ENCODE measurements around the gene IFT172.

Gene IFT172

DNA sequence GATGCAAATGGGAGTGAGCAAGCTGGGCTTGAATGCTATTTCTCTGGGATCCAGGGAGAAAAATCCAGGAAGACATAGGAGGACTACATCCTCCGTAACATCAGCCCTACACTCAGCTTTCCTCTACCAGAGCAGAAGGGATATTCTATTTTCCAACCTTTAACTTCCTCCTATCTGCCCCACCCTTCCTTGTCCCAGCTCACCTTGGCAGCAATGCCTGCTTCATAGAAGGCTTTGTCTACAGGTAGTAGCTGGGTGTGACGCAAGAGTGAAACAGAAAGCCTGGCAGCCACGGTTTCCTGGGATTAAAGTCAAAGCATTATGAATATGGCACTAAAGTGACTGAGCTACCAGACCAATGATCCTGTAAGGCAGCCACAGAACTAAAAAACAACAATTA lies 43.5 kb downstream of the IFT172 start:
- no peaks in the 10 kb centered on the region for H3K9me2 ChIP-seq (replicated peaks; ENCODE audit: control insufficient read depth, low read length)
- no peak overlapping the region for H3K4me3 ChIP-seq (ENCODE audit: low read length)
- H3K9me3 ChIP-seq (ENCODE audit: control insufficient read depth, insufficient read depth, low read length), result no peaks in the 10 kb centered on the region

DNA sequence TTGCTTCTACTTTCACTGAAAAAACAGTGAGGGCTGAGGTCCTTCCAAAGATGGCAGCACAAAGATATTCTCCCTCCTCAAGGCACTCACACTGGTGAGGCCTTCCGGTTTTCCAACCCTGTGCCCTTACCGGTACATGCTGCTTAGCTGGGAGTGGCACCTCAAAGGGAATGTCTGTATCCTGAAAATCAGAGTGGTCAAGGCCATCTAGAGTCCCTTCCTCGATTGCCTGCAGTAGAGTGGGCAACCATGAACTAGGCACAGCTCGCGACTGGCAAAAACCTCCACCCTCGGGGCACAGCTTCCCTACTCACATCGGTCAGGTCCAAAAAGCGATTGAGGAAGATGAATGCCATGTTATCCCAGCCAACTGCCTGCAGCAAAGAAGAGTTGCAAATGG lies 43.9 kb downstream of the IFT172 start:
- H3K9me2 ChIP-seq (replicated peaks; ENCODE audit: control insufficient read depth, low read length), result no peaks in the 10 kb centered on the region
- TF ChIP-seq, protein P1, sequence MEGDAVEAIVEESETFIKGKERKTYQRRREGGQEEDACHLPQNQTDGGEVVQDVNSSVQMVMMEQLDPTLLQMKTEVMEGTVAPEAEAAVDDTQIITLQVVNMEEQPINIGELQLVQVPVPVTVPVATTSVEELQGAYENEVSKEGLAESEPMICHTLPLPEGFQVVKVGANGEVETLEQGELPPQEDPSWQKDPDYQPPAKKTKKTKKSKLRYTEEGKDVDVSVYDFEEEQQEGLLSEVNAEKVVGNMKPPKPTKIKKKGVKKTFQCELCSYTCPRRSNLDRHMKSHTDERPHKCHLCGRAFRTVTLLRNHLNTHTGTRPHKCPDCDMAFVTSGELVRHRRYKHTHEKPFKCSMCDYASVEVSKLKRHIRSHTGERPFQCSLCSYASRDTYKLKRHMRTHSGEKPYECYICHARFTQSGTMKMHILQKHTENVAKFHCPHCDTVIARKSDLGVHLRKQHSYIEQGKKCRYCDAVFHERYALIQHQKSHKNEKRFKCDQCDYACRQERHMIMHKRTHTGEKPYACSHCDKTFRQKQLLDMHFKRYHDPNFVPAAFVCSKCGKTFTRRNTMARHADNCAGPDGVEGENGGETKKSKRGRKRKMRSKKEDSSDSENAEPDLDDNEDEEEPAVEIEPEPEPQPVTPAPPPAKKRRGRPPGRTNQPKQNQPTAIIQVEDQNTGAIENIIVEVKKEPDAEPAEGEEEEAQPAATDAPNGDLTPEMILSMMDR (IDR thresholded peaks at IDR 0.05; ENCODE audit: low read depth, low read length, poor library complexity, severe bottlenecking), result no peak
- no peak for TF ChIP-seq EZH2phosphoT487 (IDR thresholded peaks at IDR 0.05; ENCODE audit: borderline replicate concordance, low read length)
- H3K27me3 ChIP-seq (ENCODE audit: control insufficient read depth, low read length), result no peaks in the 10 kb centered on the region
- no peaks in the 10 kb centered on the region for H3F3A ChIP-seq (ENCODE audit: control insufficient read depth, insufficient read depth)
- no peaks in the 10 kb centered on the region for H4K20me1 ChIP-seq (ENCODE audit: control insufficient read depth, insufficient read depth, low read depth, low read length)
- H3K4me3 ChIP-seq (ENCODE audit: low read length), result no peak overlapping the region
- no peak overlapping the region for H3K27ac ChIP-seq (ENCODE audit: low read depth, low read length)
- H3K4me2 ChIP-seq (ENCODE audit: low read length), result no peak overlapping the region
- H3K36me3 ChIP-seq (ENCODE audit: control insufficient read depth, low read length), result peaks cover 13% of the 10 kb centered on the region
- H3K9me3 ChIP-seq (ENCODE audit: control insufficient read depth, insufficient read depth, low read length), result no peaks in the 10 kb centered on the region
- no peaks in the 10 kb centered on the region for H3K4me1 ChIP-seq (ENCODE audit: control insufficient read depth, low read length)
- no peaks in the 10 kb centered on the region for H3K79me2 ChIP-seq (ENCODE audit: control insufficient read depth, low read length)

More for the DNA sequence above, 43.5 kb downstream of the IFT172 start:
- no peaks in the 10 kb centered on the region for H4K20me1 ChIP-seq (ENCODE audit: control insufficient read depth, insufficient read depth, low read depth, low read length)
- no peaks in the 10 kb centered on the region for H3K4me1 ChIP-seq (ENCODE audit: control insufficient read depth, low read length)
- no peaks in the 10 kb centered on the region for H3K27me3 ChIP-seq (ENCODE audit: control insufficient read depth, low read length)
- no peak overlapping the region for H3K4me2 ChIP-seq (ENCODE audit: low read length)
- peaks cover 9% of the 10 kb centered on the region for H3K36me3 ChIP-seq (ENCODE audit: control insufficient read depth, low read length)
- no peaks in the 10 kb centered on the region for H3K79me2 ChIP-seq (ENCODE audit: control insufficient read depth, low read length)
- TF ChIP-seq, protein P1 (IDR thresholded peaks at IDR 0.05; ENCODE audit: low read depth, low read length, poor library complexity, severe bottlenecking), result no peak
- no peak for TF ChIP-seq EZH2phosphoT487 (IDR thresholded peaks at IDR 0.05; ENCODE audit: borderline replicate concordance, low read length)
- no peaks in the 10 kb centered on the region for H3F3A ChIP-seq (ENCODE audit: control insufficient read depth, insufficient read depth)
- H3K27ac ChIP-seq (ENCODE audit: low read depth, low read length), result no peak overlapping the region

DNA sequence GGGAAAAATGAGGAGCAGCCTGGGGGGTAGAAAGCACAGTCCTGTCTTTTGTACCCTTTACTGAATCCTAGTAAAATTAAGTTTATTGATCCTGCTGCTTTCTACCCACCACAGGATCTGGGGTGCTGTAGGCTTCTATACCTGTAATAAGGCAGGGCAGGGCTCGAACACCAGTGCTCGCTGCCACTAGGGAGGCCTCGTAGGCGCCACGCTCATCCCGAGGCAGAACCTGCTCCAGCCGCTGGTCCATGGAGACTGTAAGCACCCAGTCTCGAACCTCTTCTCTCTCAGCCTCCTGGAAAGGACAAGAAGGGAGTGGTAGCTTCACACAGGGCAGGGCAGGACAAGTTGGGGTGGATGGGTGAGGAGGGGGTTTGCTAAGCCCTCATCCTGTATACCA lies 44.4 kb downstream of the IFT172 start:
- Histone ChIP-seq H3K79me2 (ENCODE audit: control insufficient read depth, low read length) (no peaks in the 10 kb centered on the region), H4K20me1 (ENCODE audit: control insufficient read depth, insufficient read depth, low read depth, low read length) (no peaks in the 10 kb centered on the region), H3K4me2 (ENCODE audit: low read length) (no peak overlapping the region), H3K4me3 (ENCODE audit: low read length) (no peak overlapping the region), H3K4me1 (ENCODE audit: control insufficient read depth, low read length) (no peaks in the 10 kb centered on the region), H3K36me3 (ENCODE audit: control insufficient read depth, low read length) (peaks cover 18% of the 10 kb centered on the region), H3K9me3 (ENCODE audit: control insufficient read depth, insufficient read depth, low read length) (no peaks in the 10 kb centered on the region), H3K9me2 (replicated peaks; ENCODE audit: control insufficient read depth, low read length) (no peaks in the 10 kb centered on the region), H3K27ac (ENCODE audit: low read depth, low read length) (no peak overlapping the region), H3K27me3 (ENCODE audit: control insufficient read depth, low read length) (no peaks in the 10 kb centered on the region), H3F3A (ENCODE audit: control insufficient read depth, insufficient read depth) (no peaks in the 10 kb centered on the region)
- TF ChIP-seq, protein P1 (IDR thresholded peaks at IDR 0.05; ENCODE audit: low read depth, low read length, poor library complexity, severe bottlenecking), result no peak
- no peak for TF ChIP-seq EZH2phosphoT487 (IDR thresholded peaks at IDR 0.05; ENCODE audit: borderline replicate concordance, low read length)

DNA sequence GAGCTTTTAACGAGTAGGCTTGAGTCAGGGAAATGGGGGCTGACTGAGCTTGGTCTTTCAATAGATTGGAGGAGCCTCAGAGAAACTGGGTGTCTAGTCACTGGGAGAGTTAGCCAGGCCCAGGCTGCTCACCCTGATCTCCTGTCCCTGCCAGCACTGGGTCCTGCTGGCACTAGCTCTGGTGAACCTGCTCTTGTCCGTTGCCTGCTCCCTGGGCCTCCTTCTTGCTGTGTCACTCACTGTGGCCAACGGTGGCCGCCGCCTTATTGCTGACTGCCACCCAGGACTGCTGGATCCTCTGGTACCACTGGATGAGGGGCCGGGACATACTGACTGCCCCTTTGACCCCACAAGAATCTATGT lies 46.6 kb downstream of the IFT172 start:
- no peak overlapping the region for H3K4me3 ChIP-seq (ENCODE audit: low read length)
- H3K36me3 ChIP-seq (ENCODE audit: control insufficient read depth, low read length), result peaks cover 33% of the 10 kb centered on the region

More for the DNA sequence above, 46.6 kb downstream of the IFT172 start:
- H3K79me2 ChIP-seq (ENCODE audit: control insufficient read depth, low read length), result no peaks in the 10 kb centered on the region
- no peaks in the 10 kb centered on the region for H3K27me3 ChIP-seq (ENCODE audit: control insufficient read depth, low read length)
- no peak overlapping the region for H3K27ac ChIP-seq (ENCODE audit: low read depth, low read length)
- H4K20me1 ChIP-seq (ENCODE audit: control insufficient read depth, insufficient read depth, low read depth, low read length), result no peaks in the 10 kb centered on the region
- H3K4me1 ChIP-seq (ENCODE audit: control insufficient read depth, low read length), result no peaks in the 10 kb centered on the region
- H3K4me2 ChIP-seq (ENCODE audit: low read length), result no peak overlapping the region
- no peaks in the 10 kb centered on the region for H3K9me2 ChIP-seq (replicated peaks; ENCODE audit: control insufficient read depth, low read length)
- H3F3A ChIP-seq (ENCODE audit: control insufficient read depth, insufficient read depth), result no peaks in the 10 kb centered on the region
- TF ChIP-seq, protein P1 (IDR thresholded peaks at IDR 0.05; ENCODE audit: low read depth, low read length, poor library complexity, severe bottlenecking), result no peak
- no peak for TF ChIP-seq EZH2phosphoT487 (IDR thresholded peaks at IDR 0.05; ENCODE audit: borderline replicate concordance, low read length)
- no peaks in the 10 kb centered on the region for H3K9me3 ChIP-seq (ENCODE audit: control insufficient read depth, insufficient read depth, low read length)

Measured in DOHH2 (cell line).